ENCODE data around the gene NPDC1.
"Not testable (repeated sequence)": the region's sequence is repeated elsewhere in the genome, so short reads cannot be mapped to it uniquely, and the experiment has no call there.

Gene NPDC1

DNA sequence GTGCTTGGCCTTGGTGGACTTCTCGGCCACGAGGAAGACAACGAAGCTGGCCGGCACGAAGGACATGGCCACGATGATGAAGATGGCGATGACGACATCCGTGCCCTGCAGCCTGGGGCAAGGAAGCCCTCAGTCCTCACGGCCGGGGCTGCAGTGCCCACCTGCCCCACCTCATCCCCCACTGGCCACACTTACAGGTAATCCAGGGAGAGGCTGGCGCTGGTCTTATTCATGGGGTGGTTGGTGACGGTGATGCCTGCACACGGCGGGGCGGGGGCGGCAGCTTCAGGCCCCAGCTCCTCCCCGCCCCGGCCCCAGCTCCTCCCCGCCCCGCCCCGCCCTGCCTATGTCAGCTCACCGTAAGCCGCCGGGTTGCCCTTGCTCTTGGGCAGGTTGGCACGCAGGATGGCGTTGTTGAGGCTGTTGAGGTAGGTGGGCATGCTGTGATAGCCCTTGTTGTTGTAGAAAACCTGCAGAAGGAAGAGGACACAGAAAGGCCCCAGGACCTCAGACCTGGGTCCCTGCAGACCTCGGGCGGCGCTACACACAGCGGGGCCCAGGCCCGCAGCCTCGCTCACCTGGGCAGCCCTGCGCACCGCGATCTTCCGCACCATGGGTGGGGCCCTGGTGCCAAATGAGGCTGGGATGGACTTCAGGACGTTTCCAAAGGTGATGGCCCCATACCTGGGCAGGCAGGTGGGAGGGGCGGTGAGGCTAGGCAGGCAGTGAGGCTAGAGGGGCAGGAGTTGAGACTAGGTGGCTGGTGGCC lies 33.9 kb downstream of the NPDC1 start:
- peaks cover 5 to 6% of the 10 kb centered on the region in 2 donors for H3K36me3 ChIP-seq (ENCODE audit: control insufficient read depth in 1 of 2, insufficient read depth in 2 of 2, low read length in 2 of 2)
- H3K27me3 ChIP-seq (ENCODE audit: control insufficient read depth in 1 of 2, insufficient read depth in 2 of 2, low read length in 2 of 2) = no peaks in the 10 kb centered on the region
- H3K4me3 ChIP-seq (ENCODE audit: low read depth in 1 of 2, low read length in 2 of 2) = no peak overlapping the region
- no peaks in the 10 kb centered on the region for H3K9me3 ChIP-seq (ENCODE audit: control insufficient read depth in 1 of 2, low read length in 2 of 2)
- H3K27ac ChIP-seq (ENCODE audit: low read depth, low read length) = no peak overlapping the region
- no peaks in the 10 kb centered on the region for H3K4me1 ChIP-seq (ENCODE audit: control insufficient read depth in 1 of 2, insufficient read depth in 2 of 2, low read length in 2 of 2)
- no peak overlapping the region for H3K9ac ChIP-seq (ENCODE audit: low read depth in 1 of 2, low read length in 2 of 2)

DNA sequence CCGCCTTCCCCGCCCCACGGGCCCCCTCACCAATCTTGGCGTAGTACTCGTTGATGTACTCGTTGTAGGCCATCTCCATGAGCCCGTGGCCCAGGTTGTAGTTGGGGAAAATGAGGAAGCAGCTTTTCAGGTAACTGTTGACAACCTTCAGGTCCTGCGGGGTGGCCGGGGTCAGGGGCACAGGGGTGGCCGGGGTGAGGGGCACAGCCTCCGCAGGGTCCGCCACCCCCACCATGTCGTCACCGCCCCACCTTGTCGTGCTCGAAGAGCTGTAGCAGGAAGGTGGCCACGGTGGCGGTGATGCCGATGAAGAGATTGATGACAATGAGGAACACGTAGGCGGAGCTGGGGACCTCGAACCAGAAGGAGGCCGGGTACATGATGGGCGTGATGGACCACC lies 34.8 kb downstream of the NPDC1 start:
- no peaks in the 10 kb centered on the region for H3K4me1 ChIP-seq (ENCODE audit: control insufficient read depth in 1 of 2, insufficient read depth in 2 of 2, low read length in 2 of 2)
- H3K9me3 ChIP-seq (ENCODE audit: control insufficient read depth in 1 of 2, low read length in 2 of 2) = no peaks in the 10 kb centered on the region
- peaks cover 0 to 6% of the 10 kb centered on the region in 2 donors for H3K36me3 ChIP-seq (ENCODE audit: control insufficient read depth in 1 of 2, insufficient read depth in 2 of 2, low read length in 2 of 2)
- H3K4me3 ChIP-seq (ENCODE audit: low read depth in 1 of 2, low read length in 2 of 2) = no peak overlapping the region
- no peaks in the 10 kb centered on the region for H3K27me3 ChIP-seq (ENCODE audit: control insufficient read depth in 1 of 2, insufficient read depth in 2 of 2, low read length in 2 of 2)
- H3K9ac ChIP-seq (ENCODE audit: low read depth in 1 of 2, low read length in 2 of 2) = no peak overlapping the region
- no peak overlapping the region for H3K27ac ChIP-seq (ENCODE audit: low read depth, low read length)

DNA sequence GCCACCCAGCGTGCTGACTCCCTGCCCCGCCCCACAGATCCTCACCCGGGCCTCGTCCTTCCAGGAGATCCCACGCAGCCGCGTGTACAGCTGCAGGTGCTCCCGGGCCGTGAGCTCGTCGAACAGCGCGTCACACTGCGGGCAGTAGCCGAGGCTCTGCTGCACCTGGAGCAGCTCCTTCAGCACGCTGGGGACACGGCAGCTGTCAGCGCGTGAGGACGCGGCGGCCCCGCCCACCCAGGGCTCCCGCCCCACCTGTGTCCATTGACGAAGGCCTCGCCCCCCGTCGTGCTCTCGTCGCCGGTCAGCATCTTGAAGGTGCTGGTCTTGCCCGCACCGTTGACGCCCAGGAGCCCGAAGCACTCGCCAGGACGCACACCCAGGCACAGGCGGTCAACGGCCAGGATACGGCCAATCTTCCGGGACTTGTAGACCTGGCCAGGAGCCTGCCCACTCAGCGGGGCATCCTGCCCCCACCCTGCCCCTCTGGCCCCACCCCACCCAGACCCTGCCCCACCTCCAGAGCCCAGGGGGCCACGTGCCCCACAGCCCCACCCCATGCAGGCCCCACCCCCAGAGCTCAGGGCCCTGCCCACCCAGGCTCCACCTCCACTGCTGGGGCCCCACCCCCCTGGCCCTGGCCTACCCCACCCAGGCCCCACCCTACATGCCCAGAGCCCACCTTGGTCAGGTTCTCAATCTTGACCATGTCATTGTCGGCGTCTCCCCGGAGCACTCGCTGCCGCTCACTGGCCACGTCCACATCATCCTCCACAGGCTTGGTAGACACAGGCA lies 35.8 kb downstream of the NPDC1 start:
- Histone ChIP-seq H3K9ac (ENCODE audit: low read depth in 1 of 2, low read length in 2 of 2) (no peak overlapping the region), H3K4me1 (ENCODE audit: control insufficient read depth in 1 of 2, insufficient read depth in 2 of 2, low read length in 2 of 2) (no peaks in the 10 kb centered on the region), H3K36me3 (ENCODE audit: control insufficient read depth in 1 of 2, insufficient read depth in 2 of 2, low read length in 2 of 2) (peaks cover 0 to 6% of the 10 kb centered on the region in 2 donors), H3K27ac (ENCODE audit: low read depth, low read length) (no peak overlapping the region), H3K27me3 (ENCODE audit: control insufficient read depth in 1 of 2, insufficient read depth in 2 of 2, low read length in 2 of 2) (no peaks in the 10 kb centered on the region), H3K4me3 (ENCODE audit: low read depth in 1 of 2, low read length in 2 of 2) (no peak overlapping the region), H3K9me3 (ENCODE audit: control insufficient read depth in 1 of 2, low read length in 2 of 2) (no peaks in the 10 kb centered on the region)

DNA sequence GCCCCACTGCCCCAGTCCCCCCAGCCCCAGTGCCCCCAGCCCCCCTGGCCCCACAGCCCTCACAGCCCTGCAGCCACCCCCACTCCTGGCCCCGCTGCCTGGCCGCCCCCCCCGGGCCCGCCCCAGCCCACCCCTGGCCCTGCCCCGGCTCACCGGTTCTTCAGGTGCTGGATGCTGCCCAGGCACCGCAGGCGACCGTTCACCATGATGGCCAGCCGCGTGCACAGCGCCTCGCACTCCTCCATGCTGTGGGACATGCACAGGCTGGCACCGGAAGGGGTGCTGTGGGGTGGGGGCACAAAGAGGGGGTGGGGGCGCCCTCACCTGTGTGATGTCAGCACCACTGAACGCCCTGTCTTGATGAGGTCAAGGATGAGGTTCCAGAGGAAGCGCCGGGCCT lies 36.8 kb downstream of the NPDC1 start:
- H3K4me1 ChIP-seq (ENCODE audit: control insufficient read depth in 1 of 2, insufficient read depth in 2 of 2, low read length in 2 of 2) = no peaks in the 10 kb centered on the region
- H3K9me3 ChIP-seq (ENCODE audit: control insufficient read depth in 1 of 2, low read length in 2 of 2) = no peaks in the 10 kb centered on the region
- no peak overlapping the region for H3K27ac ChIP-seq (ENCODE audit: low read depth, low read length)
- peaks cover 0 to 4% of the 10 kb centered on the region in 2 donors for H3K36me3 ChIP-seq (ENCODE audit: control insufficient read depth in 1 of 2, insufficient read depth in 2 of 2, low read length in 2 of 2)
- no peak overlapping the region for H3K9ac ChIP-seq (ENCODE audit: low read depth in 1 of 2, low read length in 2 of 2)
- no peaks in the 10 kb centered on the region for H3K27me3 ChIP-seq (ENCODE audit: control insufficient read depth in 1 of 2, insufficient read depth in 2 of 2, low read length in 2 of 2)
- H3K4me3 ChIP-seq (ENCODE audit: low read depth in 1 of 2, low read length in 2 of 2) = no peak overlapping the region

DNA sequence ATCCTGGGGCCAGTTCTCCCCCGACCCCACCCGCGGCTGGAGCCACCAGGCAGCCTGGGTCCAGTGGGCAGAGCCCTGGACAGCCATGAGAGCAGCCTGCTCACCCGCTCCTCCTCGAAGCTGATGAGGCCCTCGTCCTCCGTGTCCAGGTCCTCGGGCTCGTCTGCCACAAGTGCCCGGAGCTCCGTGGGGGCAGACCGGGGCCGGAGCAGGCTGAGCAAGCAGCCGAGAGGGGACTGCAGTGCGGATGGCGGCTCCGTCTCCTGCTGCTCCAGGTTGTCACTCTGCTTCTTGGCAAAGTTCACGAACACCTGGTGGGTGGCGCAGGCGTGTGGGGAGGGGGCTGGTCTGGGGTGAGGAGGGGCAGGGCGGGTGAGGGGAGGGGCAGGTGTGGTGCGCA lies 37.7 kb downstream of the NPDC1 start:
- Histone ChIP-seq H3K9ac (ENCODE audit: low read depth in 1 of 2, low read length in 2 of 2) (no peak overlapping the region), H3K27me3 (ENCODE audit: control insufficient read depth in 1 of 2, insufficient read depth in 2 of 2, low read length in 2 of 2) (no peaks in the 10 kb centered on the region), H3K36me3 (ENCODE audit: control insufficient read depth in 1 of 2, insufficient read depth in 2 of 2, low read length in 2 of 2) (peaks cover 0 to 4% of the 10 kb centered on the region in 2 donors), H3K4me1 (ENCODE audit: control insufficient read depth in 1 of 2, insufficient read depth in 2 of 2, low read length in 2 of 2) (no peaks in the 10 kb centered on the region), H3K9me3 (ENCODE audit: control insufficient read depth in 1 of 2, low read length in 2 of 2) (no peaks in the 10 kb centered on the region), H3K27ac (ENCODE audit: low read depth, low read length) (no peak overlapping the region), H3K4me3 (ENCODE audit: low read depth in 1 of 2, low read length in 2 of 2) (no peak overlapping the region)

DNA sequence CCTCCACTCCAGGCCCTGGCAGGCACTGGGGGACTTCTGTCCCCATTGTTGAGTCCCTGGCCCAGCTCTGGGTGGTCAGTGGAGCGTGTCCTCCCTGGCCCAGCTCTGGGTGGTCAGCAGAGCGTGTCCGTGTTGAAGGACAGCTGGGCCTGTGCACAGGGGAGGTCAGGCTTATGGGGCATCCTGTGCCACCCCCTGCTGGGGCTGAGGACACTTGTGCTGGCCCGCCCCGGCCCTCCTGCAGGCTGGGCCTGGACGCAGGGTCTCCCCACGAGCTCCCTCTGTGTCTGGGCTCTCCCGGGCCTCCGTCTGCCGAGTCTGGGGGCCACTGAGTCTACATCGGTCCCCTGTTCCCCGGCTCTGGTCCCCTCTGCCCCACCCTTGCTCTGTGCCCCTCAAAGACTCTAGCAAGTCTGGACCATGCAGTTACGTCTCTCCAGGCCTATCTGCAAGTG lies 38.1 kb downstream of the NPDC1 start:
- Histone ChIP-seq H3K27me3 (ENCODE audit: control insufficient read depth in 1 of 2, insufficient read depth in 2 of 2, low read length in 2 of 2) (no peaks in the 10 kb centered on the region), H3K36me3 (ENCODE audit: control insufficient read depth in 1 of 2, insufficient read depth in 2 of 2, low read length in 2 of 2) (peaks cover 0 to 4% of the 10 kb centered on the region in 2 donors), H3K4me3 (ENCODE audit: low read depth in 1 of 2, low read length in 2 of 2) (no peak overlapping the region), H3K9ac (ENCODE audit: low read depth in 1 of 2, low read length in 2 of 2) (no peak overlapping the region), H3K27ac (ENCODE audit: low read depth, low read length) (no peak overlapping the region), H3K9me3 (ENCODE audit: control insufficient read depth in 1 of 2, low read length in 2 of 2) (no peaks in the 10 kb centered on the region), H3K4me1 (ENCODE audit: control insufficient read depth in 1 of 2, insufficient read depth in 2 of 2, low read length in 2 of 2) (no peaks in the 10 kb centered on the region)

DNA sequence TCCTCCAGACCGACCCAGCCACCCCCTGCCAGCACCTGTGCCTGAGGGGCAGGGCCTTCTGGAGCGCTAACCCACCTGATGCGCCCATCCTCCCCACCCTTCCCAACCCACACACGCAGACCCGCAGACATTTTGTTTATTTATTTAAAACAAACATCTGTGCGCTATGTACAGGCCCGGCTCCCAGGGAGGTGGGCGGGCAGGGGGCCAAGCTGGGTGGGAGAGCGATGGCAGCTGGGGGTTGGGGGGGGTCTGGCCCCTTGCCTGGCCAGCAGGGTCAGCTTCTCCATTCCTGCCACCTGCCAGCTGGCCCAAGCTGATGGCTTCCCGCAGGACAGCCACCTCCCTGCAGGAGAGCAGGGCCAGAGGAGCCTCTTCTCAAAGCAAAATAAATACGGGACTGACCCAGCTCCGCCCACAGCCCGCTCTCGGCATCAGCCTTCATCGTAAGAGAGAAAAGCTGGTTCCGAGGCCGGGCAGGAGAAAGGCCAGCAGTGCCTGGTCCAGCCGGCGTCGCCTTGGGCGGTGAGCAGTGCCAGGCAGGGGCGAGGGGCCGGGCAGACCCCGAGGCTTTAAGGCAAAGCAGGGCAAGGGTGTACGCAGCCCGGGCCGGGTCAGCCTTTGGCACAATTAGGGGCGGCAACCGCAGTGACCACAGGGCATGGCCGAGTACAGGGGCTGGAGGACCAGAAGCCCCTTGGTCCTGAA lies 38.7 kb downstream of the NPDC1 start:
- Histone ChIP-seq H3K27me3 (ENCODE audit: control insufficient read depth in 1 of 2, insufficient read depth in 2 of 2, low read length in 2 of 2) (no peaks in the 10 kb centered on the region), H3K27ac (ENCODE audit: low read depth, low read length) (no peak overlapping the region), H3K4me1 (ENCODE audit: control insufficient read depth in 1 of 2, insufficient read depth in 2 of 2, low read length in 2 of 2) (no peaks in the 10 kb centered on the region), H3K9ac (ENCODE audit: low read depth in 1 of 2, low read length in 2 of 2) (no peak overlapping the region), H3K36me3 (ENCODE audit: control insufficient read depth in 1 of 2, insufficient read depth in 2 of 2, low read length in 2 of 2) (peaks cover 0 to 4% of the 10 kb centered on the region in 2 donors), H3K4me3 (ENCODE audit: low read depth in 1 of 2, low read length in 2 of 2) (no peak overlapping the region), H3K9me3 (ENCODE audit: control insufficient read depth in 1 of 2, low read length in 2 of 2) (no peaks in the 10 kb centered on the region)

DNA sequence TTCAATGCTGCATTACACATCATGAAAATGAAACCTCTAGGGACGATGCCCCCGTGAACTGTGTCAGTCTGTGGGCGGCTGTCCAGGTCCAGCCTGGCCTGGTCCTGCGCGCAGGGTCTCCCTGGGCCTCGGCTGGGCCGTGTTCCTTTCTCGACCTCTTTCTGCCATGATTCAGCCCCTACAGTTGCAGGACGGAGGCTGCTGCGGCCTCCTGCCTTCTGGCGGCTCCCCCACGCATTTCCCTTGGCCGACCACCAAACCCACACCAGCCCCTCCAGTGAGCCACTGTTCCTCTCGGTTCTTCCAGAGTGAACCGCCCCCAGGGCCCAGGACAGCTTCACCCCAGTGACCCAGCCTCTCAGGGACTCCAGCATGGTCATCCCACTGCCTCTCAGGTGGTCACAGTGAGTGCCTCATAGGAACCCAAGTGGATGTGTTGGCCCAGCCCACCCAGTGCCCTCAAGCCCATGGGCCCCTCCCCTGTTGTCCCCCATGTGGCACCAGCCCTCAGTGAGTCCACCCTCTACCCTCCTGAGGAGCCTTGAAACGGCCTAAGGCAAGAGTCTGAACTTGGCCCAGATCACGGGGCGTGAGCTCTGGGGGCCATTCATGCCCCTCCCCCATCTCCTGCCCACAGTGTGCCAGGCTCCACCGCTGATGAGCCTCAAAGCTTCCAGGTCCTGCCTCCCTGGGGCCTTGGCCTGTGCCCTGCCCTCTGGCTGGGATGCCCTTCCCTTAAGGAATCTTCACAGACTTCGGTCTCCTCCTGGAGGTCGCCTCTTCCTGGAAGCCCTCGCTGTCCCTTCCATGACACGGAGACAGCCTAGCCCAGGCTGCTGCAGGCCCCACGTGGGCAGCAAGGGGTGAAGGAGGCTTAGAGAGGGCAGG lies 39.6 kb downstream of the NPDC1 start:
- no peaks in the 10 kb centered on the region for H3K4me1 ChIP-seq (ENCODE audit: control insufficient read depth in 1 of 2, insufficient read depth in 2 of 2, low read length in 2 of 2)
- no peak overlapping the region for H3K27ac ChIP-seq (ENCODE audit: low read depth, low read length)
- H3K9ac ChIP-seq (ENCODE audit: low read depth in 1 of 2, low read length in 2 of 2) = no peak overlapping the region
- no peaks in the 10 kb centered on the region for H3K27me3 ChIP-seq (ENCODE audit: control insufficient read depth in 1 of 2, insufficient read depth in 2 of 2, low read length in 2 of 2)
- no peak overlapping the region for H3K4me3 ChIP-seq (ENCODE audit: low read depth in 1 of 2, low read length in 2 of 2)
- no peaks in the 10 kb centered on the region for H3K9me3 ChIP-seq (ENCODE audit: control insufficient read depth in 1 of 2, low read length in 2 of 2)
- peaks cover 0 to 4% of the 10 kb centered on the region in 2 donors for H3K36me3 ChIP-seq (ENCODE audit: control insufficient read depth in 1 of 2, insufficient read depth in 2 of 2, low read length in 2 of 2)

DNA sequence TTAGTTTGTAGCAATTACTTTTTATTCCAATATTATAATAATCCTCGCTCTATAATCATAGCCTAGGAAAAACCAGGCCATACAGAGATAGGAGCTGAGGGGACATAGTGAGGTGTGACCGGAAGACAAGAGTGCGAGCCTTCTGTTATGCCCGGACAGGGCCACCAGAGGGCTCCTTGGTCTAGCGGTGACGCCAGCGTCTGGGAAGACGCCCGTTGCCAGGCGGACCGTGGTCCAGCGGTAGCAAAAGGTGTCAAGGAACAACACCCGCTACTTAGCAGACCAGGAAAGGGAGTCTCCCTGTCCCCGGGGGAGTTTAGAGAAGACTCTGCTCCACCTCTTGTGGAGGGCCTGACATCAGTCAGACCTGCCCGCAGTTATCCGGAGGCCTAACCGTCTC lies 41.7 kb downstream of the NPDC1 start:
- not testable (repeated sequence) for H3K9ac ChIP-seq (ENCODE audit: low read depth in 1 of 2, low read length in 2 of 2); H3K4me1 ChIP-seq (ENCODE audit: control insufficient read depth in 1 of 2, insufficient read depth in 2 of 2, low read length in 2 of 2); H3K9me3 ChIP-seq (ENCODE audit: control insufficient read depth in 1 of 2, low read length in 2 of 2); H3K4me3 ChIP-seq (ENCODE audit: low read depth in 1 of 2, low read length in 2 of 2); H3K36me3 ChIP-seq (ENCODE audit: control insufficient read depth in 1 of 2, insufficient read depth in 2 of 2, low read length in 2 of 2); H3K27ac ChIP-seq (ENCODE audit: low read depth, low read length); H3K27me3 ChIP-seq (ENCODE audit: control insufficient read depth in 1 of 2, insufficient read depth in 2 of 2, low read length in 2 of 2)

All from duodenal mucosa (tissue), 2 donors.